ENCODE results near the gene GIPC1.

The GIPC1 gene

DNA sequence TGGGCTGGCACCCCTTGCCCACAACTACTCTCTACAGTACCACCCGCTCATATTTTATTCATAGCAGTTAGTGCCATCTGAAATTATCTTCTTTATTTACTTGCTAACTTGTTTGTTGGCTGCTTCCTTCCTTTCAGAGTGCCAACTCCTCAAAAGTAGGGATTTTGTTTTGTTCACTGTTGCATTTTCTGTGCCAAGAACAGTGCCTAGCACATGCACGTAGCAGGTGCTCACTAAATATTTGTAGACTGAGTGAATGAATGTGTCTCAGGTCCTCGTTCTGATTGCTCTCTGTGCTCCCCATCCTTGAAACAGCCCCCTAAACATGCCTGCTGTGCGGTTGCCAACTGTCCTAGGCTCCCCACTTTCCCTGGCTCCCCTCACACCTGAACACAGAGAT lies 1.5 kb downstream of the GIPC1 start:
- no peak for DNase-seq (ENCODE audit: low read depth)
- H3K4me3 ChIP-seq (ENCODE audit: low read depth, low read length), result peak overlapping the region; percentile 83
- TF ChIP-seq, protein P1, sequence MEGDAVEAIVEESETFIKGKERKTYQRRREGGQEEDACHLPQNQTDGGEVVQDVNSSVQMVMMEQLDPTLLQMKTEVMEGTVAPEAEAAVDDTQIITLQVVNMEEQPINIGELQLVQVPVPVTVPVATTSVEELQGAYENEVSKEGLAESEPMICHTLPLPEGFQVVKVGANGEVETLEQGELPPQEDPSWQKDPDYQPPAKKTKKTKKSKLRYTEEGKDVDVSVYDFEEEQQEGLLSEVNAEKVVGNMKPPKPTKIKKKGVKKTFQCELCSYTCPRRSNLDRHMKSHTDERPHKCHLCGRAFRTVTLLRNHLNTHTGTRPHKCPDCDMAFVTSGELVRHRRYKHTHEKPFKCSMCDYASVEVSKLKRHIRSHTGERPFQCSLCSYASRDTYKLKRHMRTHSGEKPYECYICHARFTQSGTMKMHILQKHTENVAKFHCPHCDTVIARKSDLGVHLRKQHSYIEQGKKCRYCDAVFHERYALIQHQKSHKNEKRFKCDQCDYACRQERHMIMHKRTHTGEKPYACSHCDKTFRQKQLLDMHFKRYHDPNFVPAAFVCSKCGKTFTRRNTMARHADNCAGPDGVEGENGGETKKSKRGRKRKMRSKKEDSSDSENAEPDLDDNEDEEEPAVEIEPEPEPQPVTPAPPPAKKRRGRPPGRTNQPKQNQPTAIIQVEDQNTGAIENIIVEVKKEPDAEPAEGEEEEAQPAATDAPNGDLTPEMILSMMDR (conservative IDR thresholded peaks at IDR 0.05; ENCODE audit: low read depth, low read length), result no peak

- H3K4me3 ChIP-seq (ENCODE audit: low read depth, low read length), result no peak overlapping the region
- TF ChIP-seq, protein P1 (conservative IDR thresholded peaks at IDR 0.05; ENCODE audit: low read depth, low read length), result no peak
- DNase-seq (ENCODE audit: low read depth), result no peak
Observed at GRCh38 chr19:14492756-14493337, 3.1 kb downstream of the GIPC1 start.

DNA sequence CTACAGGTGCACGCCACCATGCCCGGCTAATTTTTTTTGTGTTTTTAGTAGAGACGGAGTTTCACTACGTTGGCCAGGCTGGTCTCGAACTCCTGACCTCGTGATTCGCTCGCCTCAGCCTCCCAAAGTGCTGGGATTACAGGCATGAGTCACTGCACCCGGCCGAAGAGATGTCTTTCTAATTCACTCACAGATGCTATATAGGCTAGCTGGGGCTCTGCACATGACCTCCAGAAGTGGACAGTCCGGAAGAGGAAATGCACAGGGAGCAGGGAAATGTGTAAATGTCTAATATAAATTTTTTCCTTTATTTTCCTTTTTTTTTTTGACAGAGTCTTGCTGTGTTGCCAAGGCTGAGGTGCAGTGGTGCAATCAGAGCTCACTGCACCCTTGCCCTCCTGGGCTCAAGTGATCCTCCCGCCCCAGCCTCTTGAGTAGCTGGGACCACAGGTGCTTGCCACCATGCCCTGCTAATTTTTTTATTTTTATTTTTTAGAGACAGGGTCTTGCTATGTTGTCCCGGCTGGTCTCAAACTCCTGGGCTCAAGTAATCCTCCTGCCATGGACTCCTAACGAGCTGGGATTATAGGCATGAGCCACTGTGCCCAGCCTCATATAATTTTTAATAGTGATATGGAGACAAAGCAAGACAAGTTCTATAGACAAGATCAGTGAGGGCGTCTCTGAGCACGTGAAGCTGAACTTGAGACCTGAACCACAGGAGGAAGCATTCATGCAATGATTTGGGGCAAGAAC lies 8.4 kb downstream of the GIPC1 start:
- H3K4me3 ChIP-seq (ENCODE audit: low read depth, low read length), result no peak overlapping the region
- no peak for DNase-seq (ENCODE audit: low read depth)
- TF ChIP-seq, protein P1 (conservative IDR thresholded peaks at IDR 0.05; ENCODE audit: low read depth, low read length), result no peak

GRCh38 chr19:14482172-14482941 lies 13.6 kb downstream of the GIPC1 start:
- no peak for DNase-seq (ENCODE audit: low read depth)

GRCh38 chr19:14480700-14481079 lies 15.2 kb downstream of the GIPC1 start:
- no peak overlapping the region for H3K4me3 ChIP-seq (ENCODE audit: low read depth, low read length)
- DNase-seq (ENCODE audit: low read depth), result peak; percentile 42
- TF ChIP-seq, protein P1 (conservative IDR thresholded peaks at IDR 0.05; ENCODE audit: low read depth, low read length), result no peak

More at GRCh38 chr19:14482172-14482941, 13.6 kb downstream of the GIPC1 start:
- TF ChIP-seq, protein P1 (conservative IDR thresholded peaks at IDR 0.05; ENCODE audit: low read depth, low read length), result no peak
- no peak overlapping the region for H3K4me3 ChIP-seq (ENCODE audit: low read depth, low read length)

GRCh38 chr19:14479975-14480699 lies 15.8 kb downstream of the GIPC1 start:
- TF ChIP-seq, protein P1 (conservative IDR thresholded peaks at IDR 0.05; ENCODE audit: low read depth, low read length), result peak; percentile 76
- peak; percentile 45 for DNase-seq (ENCODE audit: low read depth)
- no peak overlapping the region for H3K4me3 ChIP-seq (ENCODE audit: low read depth, low read length)

All from choroid plexus epithelial cell (primary cell).